OCI-LY1 (cell line): ENCODE measurements around the gene SLC5A9.
"Not testable (repeated sequence)": the region's sequence is repeated elsewhere in the genome, so short reads cannot be mapped to it uniquely, and the experiment has no call there.

Source experiments
- H2AFZ ChIP-seq: fragments of 200-600 bp; sonication (generic), shearing (Covaris generic); 2 replicates; pipeline ENCODE4 v1.6.0; 2014; ENCODE audit warnings: antibody characterized with exemption, mild to moderate bottlenecking, low read length
- H3F3A ChIP-seq: fragments of 200-600 bp; sonication (generic), shearing (Covaris generic); 2 replicates; pipeline ENCODE4 v1.6.0; 2014; ENCODE audit warnings: mild to moderate bottlenecking, antibody characterized with exemption, low read length, moderate library complexity; ENCODE audit not compliant: insufficient read depth
- H3K27ac ChIP-seq: fragments of 200-600 bp; sonication (generic); 2 replicates; pipeline ENCODE4 v1.5.1; 2014; ENCODE audit warnings: low read length, mixed run types, mild to moderate bottlenecking, low read depth; ENCODE audit not compliant: poor library complexity, severe bottlenecking
- H3K27me3 ChIP-seq: fragments of 200-600 bp; sonication (generic); 2 replicates; pipeline ENCODE4 v1.6.0; 2014; ENCODE audit warnings: antibody characterized with exemption, mild to moderate bottlenecking, low read length, moderate library complexity; ENCODE audit not compliant: insufficient read depth
- H3K36me3 ChIP-seq: fragments of 200-600 bp; sonication (generic); 2 replicates; pipeline ENCODE4 v1.6.1; 2014; ENCODE audit warnings: mild to moderate bottlenecking, antibody characterized with exemption, low read length, moderate library complexity, mixed read lengths; ENCODE audit not compliant: insufficient read depth
- H3K4me1 ChIP-seq: fragments of 200-600 bp; sonication (generic); 2 replicates; pipeline ENCODE4 v1.5.1; 2014; ENCODE audit warnings: mild to moderate bottlenecking, low read length, moderate library complexity; ENCODE audit not compliant: insufficient read depth, severe bottlenecking
- H3K4me2 ChIP-seq: fragments of 200-600 bp; sonication (generic), shearing (Covaris generic); 2 replicates; pipeline ENCODE4 v1.6.1; 2014; ENCODE audit warnings: low read length
- H3K4me3 ChIP-seq: fragments of 200-600 bp; sonication (generic); 2 replicates; pipeline ENCODE4 v1.5.1; 2014; ENCODE audit warnings: low read length, low read depth, mild to moderate bottlenecking, mixed read lengths; ENCODE audit not compliant: poor library complexity, severe bottlenecking
- H3K79me2 ChIP-seq: fragments of 200-600 bp; shearing (Covaris generic); 2 replicates; pipeline ENCODE4 v1.6.1; 2016; ENCODE audit warnings: mixed run types, low read length, mixed read lengths; ENCODE audit not compliant: insufficient read depth
- H3K9ac ChIP-seq: fragments of 200-600 bp; sonication (generic), shearing (Covaris generic); 2 replicates; pipeline ENCODE4 v1.6.1; 2014; ENCODE audit warnings: mild to moderate bottlenecking, low read length, mixed read lengths
- H3K9me2 ChIP-seq: fragments of 200-600 bp; sonication (generic), shearing (Covaris generic); 2 replicates; pipeline ENCODE4 v1.6.1; 2014; ENCODE audit warnings: low read depth, mild to moderate bottlenecking, low read length, mixed read lengths
- H3K9me3 ChIP-seq: fragments of 200-600 bp; shearing (Covaris generic); 2 replicates; pipeline ENCODE4 v1.6.1; 2014; ENCODE audit warnings: low read length, mixed read lengths
- H4K20me1 ChIP-seq: fragments of 200-600 bp; sonication (generic), shearing (Covaris generic); 2 replicates; pipeline ENCODE4 v1.6.0; 2016; ENCODE audit warnings: mild to moderate bottlenecking, low read length; ENCODE audit not compliant: insufficient read depth
- CTCF ChIP-seq: fragments of 200-600 bp; sonication (generic), shearing (Covaris generic); IDR thresholded peaks from 2 replicates; pipeline ENCODE4 v1.5.1; 2017; ENCODE audit warnings: mild to moderate bottlenecking, antibody characterized with exemption, low read length, moderate library complexity, mixed read lengths
- EZH2 ChIP-seq: fragments of 200-600 bp; sonication (generic), shearing (Covaris generic); IDR thresholded peaks from 2 replicates; pipeline ENCODE4 v1.8.0; 2017; ENCODE audit warnings: borderline replicate concordance, mixed run types, mild to moderate bottlenecking, antibody characterized with exemption, low read length, moderate library complexity, mixed read lengths

SLC5A9 gene

DNA sequence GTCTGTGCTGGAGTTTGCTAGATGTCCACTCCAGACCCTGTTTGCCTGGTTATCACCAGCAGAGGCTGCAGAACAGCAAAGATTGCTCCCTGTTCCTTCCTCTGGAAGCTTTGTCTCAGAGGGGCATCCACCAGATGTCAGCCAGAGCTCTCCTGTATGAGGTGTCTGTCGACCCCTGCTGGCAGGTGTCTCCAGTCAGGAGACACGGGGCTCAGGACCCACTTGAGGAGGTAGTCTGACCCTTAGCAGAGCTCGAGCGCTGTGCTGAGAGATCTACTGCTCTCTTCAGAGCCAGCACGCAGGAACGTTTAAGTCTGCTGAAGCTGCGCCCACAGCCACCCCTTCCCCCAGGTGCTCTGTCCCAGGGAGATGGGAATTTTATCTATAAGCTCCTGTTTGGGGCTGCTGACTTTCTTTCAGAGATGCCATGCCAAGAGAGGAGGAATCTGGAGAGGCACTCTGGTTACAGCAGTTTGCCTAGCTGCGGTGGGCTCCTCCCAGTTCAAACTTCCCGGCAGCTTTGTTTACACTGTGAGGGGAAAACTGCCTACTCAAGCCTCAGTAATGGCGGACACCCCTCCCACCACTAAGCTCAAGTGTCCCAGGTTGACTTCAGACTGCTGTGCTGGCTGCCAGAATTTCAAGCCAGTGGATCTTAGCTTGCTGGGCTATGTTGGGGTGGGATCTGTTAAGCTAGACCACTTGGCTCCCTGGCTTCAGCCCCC is 62.3 kb downstream of the SLC5A9 start:
- not testable (repeated sequence) for H3K79me2 ChIP-seq, H3K9me2 ChIP-seq, H3K36me3 ChIP-seq, H3K4me1 ChIP-seq, H3K27me3 ChIP-seq, H3K27ac ChIP-seq, H3K9ac ChIP-seq, H3F3A ChIP-seq, H4K20me1 ChIP-seq, H3K4me2 ChIP-seq, H2AFZ ChIP-seq, H3K9me3 ChIP-seq, H3K4me3 ChIP-seq
- TF ChIP-seq CTCF: peak; percentile 13; the same call in 1 of the 2 replicates

- TF ChIP-seq CTCF (no peak), EZH2 (no peak)
These were observed 63.0 kb downstream of the SLC5A9 start for GRCh38 chr1:48285525-48285924.

GRCh38 chr1:48291421-48291820 is 68.9 kb downstream of the SLC5A9 start:
- Histone ChIP-seq H3K27me3 (no peaks in the 10 kb centered on the region), H3K4me3 (no peak overlapping the region), H3K9me3 (no peaks in the 10 kb centered on the region), H4K20me1 (no peaks in the 10 kb centered on the region), H3F3A (no peaks in the 10 kb centered on the region), H3K79me2 (no peaks in the 10 kb centered on the region), H2AFZ (no peak overlapping the region), H3K4me1 (no peaks in the 10 kb centered on the region), H3K4me2 (no peak overlapping the region), H3K36me3 (no peaks in the 10 kb centered on the region), H3K27ac (no peak overlapping the region), H3K9me2 (no peaks in the 10 kb centered on the region), H3K9ac (no peak overlapping the region)
- TF ChIP-seq EZH2: no peak
- no peak for TF ChIP-seq CTCF

More at GRCh38 chr1:48285525-48285924, 63.0 kb downstream of the SLC5A9 start:
- Histone ChIP-seq H3F3A (no peaks in the 10 kb centered on the region), H3K9me3 (no peaks in the 10 kb centered on the region), H3K27ac (no peak overlapping the region), H3K27me3 (no peaks in the 10 kb centered on the region), H4K20me1 (no peaks in the 10 kb centered on the region), H3K36me3 (no peaks in the 10 kb centered on the region), H3K4me3 (no peak overlapping the region), H2AFZ (no peak overlapping the region), H3K79me2 (no peaks in the 10 kb centered on the region), H3K9ac (no peak overlapping the region), H3K9me2 (no peaks in the 10 kb centered on the region), H3K4me2 (no peak overlapping the region), H3K4me1 (no peaks in the 10 kb centered on the region)
